GM12801 (cell line): ENCODE results near the gene TCP10L.

Source experiments
- CTCF ChIP-seq: IDR thresholded peaks from one replicate; pipeline ENCODE4 v1.5.1; 2011; ENCODE audit warnings: control low read depth; ENCODE audit not compliant: insufficient read length; ENCODE audit errors: extremely low read depth

Gene TCP10L

GRCh38 chr21:32534113-32534512, 51.2 kb downstream of the TCP10L start:
- no peak for TF ChIP-seq CTCF

GRCh38 chr21:32533611-32534010, 51.7 kb downstream of the TCP10L start:
- TF ChIP-seq CTCF, result no peak

GRCh38 chr21:32533053-32533452, 52.3 kb downstream of the TCP10L start:
- TF ChIP-seq CTCF, result no peak

GRCh38 chr21:32532636-32533035, 52.7 kb downstream of the TCP10L start:
- TF ChIP-seq CTCF, result no peak

- no peak for TF ChIP-seq CTCF
Measured at GRCh38 chr21:32529679-32530078, 55.6 kb downstream of the TCP10L start.

GRCh38 chr21:32525282-32525681, 60.0 kb downstream of the TCP10L start:
- TF ChIP-seq CTCF, result no peak

GRCh38 chr21:32523988-32524719, 61.2 kb downstream of the TCP10L start:
- TF ChIP-seq CTCF, result no peak
